ENCODE data around the gene ARHGEF10L.

Gene ARHGEF10L

DNA sequence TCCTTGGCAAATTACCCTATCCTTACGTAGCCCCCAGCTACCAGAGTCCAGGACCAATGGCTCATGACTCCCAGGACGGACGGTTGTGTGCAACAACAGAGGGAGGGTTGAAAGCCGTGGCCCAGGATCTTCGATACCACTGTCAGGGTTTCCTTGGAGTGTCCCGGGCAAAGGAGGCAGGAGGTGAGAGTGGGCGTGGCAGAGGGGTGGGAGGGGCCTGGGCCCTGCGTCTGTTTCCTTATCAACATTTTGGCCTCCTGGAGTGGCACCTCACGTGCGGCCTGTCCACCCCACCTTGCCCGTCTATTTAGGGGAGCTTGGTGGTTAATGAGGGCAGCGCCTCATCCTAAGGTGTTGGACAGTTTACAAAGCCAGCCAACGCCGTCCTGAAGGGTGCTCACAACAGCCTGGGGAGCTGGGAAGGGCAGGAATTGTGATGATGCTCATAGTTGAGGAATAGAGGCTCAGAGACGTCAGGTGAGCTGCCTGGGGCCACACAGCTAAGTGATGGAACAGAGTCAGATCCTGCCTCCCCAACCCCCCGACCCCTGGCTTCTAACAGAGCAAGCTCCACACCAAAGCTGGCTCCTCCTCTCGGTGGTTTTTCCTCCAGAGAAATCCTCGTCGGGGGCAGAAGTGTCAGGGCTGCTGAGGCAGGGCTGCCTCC is 17.4 kb upstream of the ARHGEF10L start:
- no peak for FAIRE-seq
- no peak for DNase-seq (ENCODE audit: insufficient read length, low spot score)

- FAIRE-seq, result no peak
- DNase-seq (ENCODE audit: insufficient read length, low spot score), result no peak
Measured at GRCh38 chr1:17523321-17524041, 16.0 kb upstream of the ARHGEF10L start.

- DNase-seq (ENCODE audit: insufficient read length, low spot score), result no peak
- FAIRE-seq, result no peak
Measured at GRCh38 chr1:17524645-17525044, 14.9 kb upstream of the ARHGEF10L start.

DNA sequence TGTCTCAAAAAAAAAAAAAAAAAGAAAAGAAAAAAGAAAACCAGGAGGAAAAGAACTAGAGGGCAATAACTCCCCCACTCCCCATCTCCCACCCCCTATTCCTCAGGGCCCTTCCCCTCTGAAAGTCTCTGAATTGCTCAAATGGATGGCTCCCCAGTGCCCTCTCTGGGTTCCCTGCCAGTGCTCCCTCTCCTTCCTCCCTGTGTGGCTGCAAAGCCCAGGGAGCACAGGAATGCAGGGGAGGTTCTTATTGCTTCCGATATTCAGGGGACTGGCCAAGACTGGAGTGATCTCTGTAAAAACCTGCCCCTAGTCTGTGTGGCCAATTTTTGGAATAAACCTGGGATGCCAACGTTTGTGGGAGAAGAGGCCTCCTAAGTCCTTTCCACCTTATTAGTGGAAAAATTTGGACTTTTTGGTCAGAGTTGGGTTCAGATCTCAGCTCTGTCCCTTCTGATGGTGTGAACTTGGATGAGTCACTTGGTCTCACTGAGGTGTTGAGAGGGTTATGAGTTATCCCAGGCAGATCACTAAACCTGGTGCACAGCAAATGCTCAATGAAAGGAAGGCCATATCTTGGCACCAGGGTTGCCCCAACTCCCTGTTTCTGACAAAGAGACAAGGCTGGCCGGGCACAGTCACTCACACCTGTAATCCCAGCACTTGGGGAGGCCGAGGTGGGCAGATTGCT is 13.4 kb upstream of the ARHGEF10L start:
- no peak for DNase-seq (ENCODE audit: insufficient read length, low spot score)
- no peak for FAIRE-seq

DNA sequence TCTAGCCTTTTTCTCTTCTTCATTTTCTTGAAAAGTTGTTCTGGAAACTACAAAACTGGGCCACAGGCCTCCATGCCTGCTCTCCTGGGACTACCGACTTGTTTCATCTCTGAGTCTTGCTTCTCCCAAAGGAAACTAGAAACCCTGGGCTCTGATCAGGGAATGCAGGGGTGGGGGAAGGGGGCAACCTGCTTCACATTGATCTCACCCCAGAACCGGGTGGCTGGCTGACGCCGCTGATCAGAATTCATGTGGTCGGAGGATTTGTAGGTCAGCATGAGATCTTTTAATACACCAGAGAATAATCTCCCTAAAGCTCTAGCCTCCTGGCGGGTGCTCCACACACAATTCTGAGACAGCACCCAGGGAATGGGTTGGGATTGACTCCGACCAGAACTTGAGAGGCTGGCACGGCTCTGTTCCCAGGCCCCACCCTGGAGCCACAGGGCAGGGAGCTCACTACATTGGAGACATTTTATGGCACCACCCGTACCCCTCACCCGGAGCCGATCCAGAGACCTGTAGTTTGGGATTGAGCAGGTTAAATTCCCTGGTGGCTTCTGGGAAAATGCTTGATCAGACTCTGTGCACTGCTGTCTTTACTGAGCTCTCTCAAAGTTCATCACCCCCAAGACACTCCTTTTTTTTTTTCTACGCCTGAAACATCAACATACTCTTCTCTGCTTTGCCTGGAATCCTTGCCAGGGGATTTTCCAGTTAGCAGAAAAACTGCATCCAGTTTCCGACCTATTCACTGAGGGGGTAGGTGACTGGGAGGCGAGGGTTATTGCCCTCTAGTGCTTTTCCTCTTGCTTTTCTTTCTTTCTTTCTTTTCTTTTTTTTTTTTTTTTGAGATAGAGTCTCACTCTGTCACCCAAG is 12.2 kb upstream of the ARHGEF10L start:
- FAIRE-seq (no peak), DNase-seq (ENCODE audit: insufficient read length, low spot score) (no peak)

DNA sequence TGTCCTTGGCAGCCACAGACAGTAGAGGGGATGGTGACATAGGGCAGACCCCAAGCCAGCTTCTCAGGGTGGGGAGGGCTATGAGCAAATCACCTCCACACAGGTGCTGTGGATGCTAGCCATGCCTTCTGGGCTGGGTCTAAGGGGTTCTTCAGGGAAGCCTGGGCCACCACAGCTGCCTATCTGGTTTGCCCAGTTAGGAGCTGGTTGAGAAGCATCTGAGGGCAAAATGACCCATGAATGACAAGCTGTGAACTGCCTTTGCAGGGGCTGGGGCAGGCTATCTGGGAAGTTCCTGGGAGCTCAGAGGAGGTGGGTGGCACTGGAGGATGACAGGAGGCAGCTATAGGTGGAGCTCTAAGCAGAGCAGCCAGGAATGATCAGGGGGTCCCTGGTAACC is 10.1 kb upstream of the ARHGEF10L start:
- no peak for FAIRE-seq
- DNase-seq (ENCODE audit: insufficient read length, low spot score), result no peak

DNA sequence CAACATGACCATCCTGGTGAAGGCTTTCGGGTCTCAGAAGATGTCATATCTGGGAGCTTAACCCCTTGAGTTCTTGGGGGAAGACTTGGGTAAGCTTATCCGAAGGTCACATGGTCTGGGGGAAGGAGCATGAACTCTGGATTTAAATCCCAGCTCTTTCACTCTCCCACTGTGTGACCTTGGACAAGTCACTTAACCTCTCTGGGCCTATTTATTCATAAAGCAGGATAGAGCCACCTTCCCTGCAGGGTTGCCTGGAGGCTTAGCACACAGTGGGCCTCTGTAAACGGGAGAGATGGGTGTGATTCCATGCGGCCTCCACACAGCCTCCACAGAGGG is 8.2 kb upstream of the ARHGEF10L start:
- FAIRE-seq (no peak), DNase-seq (ENCODE audit: insufficient read length, low spot score) (no peak)

DNA sequence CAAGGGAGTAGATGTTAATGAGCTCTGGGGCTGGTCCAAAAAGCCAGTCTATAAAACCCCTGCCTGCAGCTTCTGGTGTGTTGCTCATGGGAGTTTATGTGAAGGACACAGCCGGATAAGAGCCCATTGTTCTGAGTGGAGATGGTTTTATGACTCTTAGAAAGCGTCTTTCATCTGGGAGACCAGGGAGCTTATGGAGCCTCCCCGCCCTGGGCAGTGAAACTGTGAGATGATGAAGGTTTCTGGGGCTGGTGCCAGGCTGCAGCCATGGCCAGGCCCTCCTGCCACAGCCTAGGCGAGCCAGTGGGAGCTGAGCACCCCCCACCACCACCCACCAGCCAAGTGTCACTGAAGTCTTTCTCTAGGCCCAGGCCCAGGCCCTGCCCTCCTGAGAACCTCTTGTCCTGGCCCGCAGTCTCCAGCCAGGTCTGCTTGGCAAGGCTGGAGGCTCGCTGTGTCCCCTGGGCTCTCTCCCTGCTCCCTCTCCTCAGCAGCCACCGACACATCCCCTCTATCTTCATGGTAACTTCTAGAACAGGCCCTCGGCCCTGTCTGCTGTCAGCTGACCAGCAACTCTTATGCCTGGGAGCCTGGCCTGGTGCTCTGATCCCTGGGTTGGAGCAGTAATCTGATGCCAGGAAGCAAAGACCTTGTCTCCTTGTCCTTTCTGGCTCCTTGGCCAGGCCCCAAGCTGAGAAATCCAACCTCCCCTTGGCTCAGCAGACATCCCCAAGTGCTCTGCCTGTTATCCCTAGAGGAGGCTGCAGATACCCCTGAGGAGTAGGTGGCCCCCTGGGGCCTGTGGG is 7.6 kb upstream of the ARHGEF10L start:
- no peak for DNase-seq (ENCODE audit: insufficient read length, low spot score)

DNA sequence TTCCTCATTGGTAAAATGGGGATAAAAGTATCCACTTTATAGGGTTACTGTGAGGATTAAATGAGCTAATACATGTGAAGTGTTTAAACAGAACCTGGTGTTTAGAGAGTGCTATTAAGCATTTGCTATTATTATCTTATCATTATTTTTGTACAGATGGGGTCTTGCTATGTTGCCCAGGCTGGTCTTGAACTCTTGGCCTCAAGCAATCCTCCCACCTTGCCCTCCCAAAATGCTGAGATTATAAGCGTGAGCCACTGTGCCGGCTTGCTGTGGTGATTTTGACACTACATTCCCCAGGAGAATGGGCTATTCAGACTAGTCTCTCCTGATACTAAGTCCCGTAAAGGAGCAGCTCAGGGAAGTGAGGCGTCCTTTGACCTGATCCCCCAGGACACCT is 6.3 kb upstream of the ARHGEF10L start:
- no peak for DNase-seq (ENCODE audit: insufficient read length, low spot score)

More for the DNA sequence above, 7.6 kb upstream of the ARHGEF10L start:
- FAIRE-seq, result no peak

GRCh38 chr1:17535300-17535936 is 4.1 kb upstream of the ARHGEF10L start:
- DNase-seq (ENCODE audit: insufficient read length, low spot score) (no peak), FAIRE-seq (no peak)

More for the DNA sequence above, 6.3 kb upstream of the ARHGEF10L start:
- FAIRE-seq, result no peak

- FAIRE-seq (no peak), DNase-seq (ENCODE audit: insufficient read length, low spot score) (no peak)
Measured at GRCh38 chr1:17538010-17538409, 1.5 kb upstream of the ARHGEF10L start.

DNA sequence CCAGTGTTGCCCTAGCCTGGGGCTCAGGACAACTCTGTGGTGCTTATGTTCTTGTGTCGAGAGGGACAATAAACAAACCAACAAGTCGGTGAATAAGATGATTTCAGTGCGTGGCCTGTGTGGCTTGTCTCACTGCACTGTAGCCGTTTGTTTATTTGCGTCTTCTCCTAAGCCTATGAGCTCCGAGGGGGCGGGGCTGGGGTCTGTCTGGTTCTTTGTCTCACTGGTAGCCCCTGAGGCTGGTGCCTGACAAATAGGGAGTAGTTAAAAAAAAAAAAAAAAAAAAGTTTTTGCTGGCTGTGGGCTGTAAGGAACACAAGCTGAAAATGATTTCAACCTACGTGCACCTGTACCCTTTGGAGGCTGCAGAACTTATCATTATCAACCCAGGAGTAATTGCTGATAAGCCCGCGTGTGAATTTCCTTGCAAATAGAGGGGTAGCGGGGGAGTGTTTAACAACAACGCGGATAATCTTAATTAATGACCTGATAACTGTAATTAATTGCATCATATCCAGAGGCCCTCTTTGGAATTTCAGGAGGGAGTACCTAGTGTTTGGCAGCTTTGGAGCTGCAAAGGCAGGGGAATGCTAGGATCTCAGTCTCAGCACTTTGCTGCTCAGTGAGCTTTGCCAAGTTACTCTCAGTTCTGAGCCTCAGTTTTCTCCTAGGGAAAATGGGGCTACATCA is 925 bp upstream of the ARHGEF10L start:
- FAIRE-seq (no peak), DNase-seq (ENCODE audit: insufficient read length, low spot score) (no peak)

DNA sequence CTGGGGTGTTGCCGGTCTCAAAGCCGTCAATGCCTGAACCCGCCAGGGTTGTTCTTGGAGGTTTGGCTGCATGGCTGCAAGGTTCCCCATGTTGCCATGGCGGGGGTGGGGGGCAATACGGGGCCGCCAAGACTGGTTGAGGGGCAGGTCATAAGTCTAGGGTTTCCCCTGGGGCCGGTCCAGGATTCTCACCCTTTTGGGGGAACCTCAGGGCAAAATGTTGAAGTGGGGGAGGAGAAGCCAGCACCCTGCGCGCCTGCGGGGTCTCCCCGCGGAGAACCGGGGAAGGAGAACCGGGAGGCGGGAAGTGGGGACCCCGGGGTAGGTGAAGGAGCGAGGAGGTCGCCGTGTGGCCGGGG is 401 bp upstream of the ARHGEF10L start:
- FAIRE-seq, result no peak

DNA sequence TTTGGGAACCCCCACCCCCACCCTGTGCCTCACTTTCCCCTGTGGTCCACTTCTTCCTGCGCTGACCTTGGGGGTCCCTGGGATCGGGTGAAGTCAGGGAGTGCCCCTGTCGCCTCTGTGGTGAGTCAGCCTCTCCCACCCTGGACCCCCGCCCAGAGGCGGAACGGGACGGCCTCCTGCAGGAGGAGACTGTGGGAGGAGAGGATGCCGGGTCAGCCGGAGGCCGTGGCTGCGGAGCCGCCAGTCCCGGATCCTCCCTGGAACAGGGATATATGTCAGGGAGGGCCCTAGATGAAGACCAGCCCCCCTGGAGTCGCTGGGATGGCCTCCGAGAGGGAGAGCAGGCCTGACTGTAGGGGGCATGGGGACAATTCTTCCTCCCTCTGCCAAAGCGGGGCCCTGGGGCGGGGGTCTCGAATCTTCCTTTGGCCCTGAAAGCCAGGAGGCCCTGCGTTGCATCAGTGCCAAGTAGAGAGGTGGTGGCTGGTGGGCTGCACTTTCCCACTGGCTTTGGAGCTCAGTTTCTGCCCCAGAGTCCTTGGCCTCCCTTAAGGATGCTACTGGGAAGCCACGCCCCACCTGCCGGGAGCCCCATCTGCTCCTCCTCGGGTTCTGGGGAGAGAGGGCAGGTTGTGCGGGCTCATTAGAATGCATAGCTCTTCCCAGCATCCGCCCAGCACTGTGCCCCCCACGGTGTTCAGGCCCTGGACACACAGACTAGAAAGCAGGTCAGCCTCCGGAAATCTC is 930 bp downstream of the ARHGEF10L start:
- no peak for FAIRE-seq
- DNase-seq (ENCODE audit: insufficient read length, low spot score), result no peak

More for the DNA sequence above, 401 bp upstream of the ARHGEF10L start:
- DNase-seq (ENCODE audit: insufficient read length, low spot score), result no peak

- DNase-seq (ENCODE audit: insufficient read length, low spot score), result no peak
- FAIRE-seq, result no peak
Measured at GRCh38 chr1:17542645-17543044, 3.1 kb downstream of the ARHGEF10L start.

- DNase-seq (ENCODE audit: insufficient read length, low spot score) (no peak), FAIRE-seq (no peak)
Measured at GRCh38 chr1:17544776-17545350, 5.4 kb downstream of the ARHGEF10L start.

DNA sequence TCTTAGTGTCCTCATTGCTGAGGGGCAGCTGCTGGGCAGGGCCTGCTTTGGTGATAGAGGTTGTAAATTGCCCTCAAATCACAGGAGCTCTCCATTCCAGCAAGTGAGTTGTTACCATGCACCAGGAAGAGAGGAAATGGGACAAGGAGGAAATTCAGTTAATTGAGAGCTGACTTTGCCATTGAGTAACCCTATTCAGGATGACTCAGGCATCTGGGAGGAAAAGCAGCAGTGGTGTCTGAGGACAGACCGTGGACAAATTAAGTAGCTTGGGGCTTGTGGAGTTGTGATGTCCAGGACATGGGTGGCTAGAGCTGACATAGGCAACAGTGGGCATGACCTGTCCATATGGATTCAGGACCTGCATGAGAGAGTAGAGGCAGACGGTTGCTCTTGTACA is 5.9 kb downstream of the ARHGEF10L start:
- FAIRE-seq (no peak), DNase-seq (ENCODE audit: insufficient read length, low spot score) (no peak)

All from GM19239 (cell line).